SK-N-SH treated with all-trans-retinoic acid at 6 μM for 48 hours (cell line): ENCODE measurements around the gene PLA2G2F.

Experiments used
- CREB5 ChIP-seq: fragments of 250-450 bp; sonication (Bioruptor Pico); IDR thresholded peaks from 2 replicates; pipeline ENCODE4 v1.5.1; 2020; ENCODE audit warnings: low read depth, mild to moderate bottlenecking, moderate library complexity
- GLIS3 ChIP-seq: fragments of 250-450 bp; sonication (Bioruptor Pico); IDR thresholded peaks from 2 replicates; pipeline ENCODE4 v1.5.0; 2020; ENCODE audit warnings: mild to moderate bottlenecking, moderate library complexity
- PATZ1 ChIP-seq: fragments of 250-450 bp; sonication (Bioruptor Pico); IDR thresholded peaks from 2 replicates; pipeline ENCODE4 v1.8.0; 2020; ENCODE audit warnings: mild to moderate bottlenecking, moderate library complexity, borderline replicate concordance
- RARB ChIP-seq: fragments of 250-450 bp; sonication (Bioruptor Pico); IDR thresholded peaks from 2 replicates; pipeline ENCODE4 v1.8.0; 2021; ENCODE audit warnings: mild to moderate bottlenecking, moderate library complexity
- SNAI2 ChIP-seq: fragments of 250-450 bp; sonication (Bioruptor Pico); IDR thresholded peaks from 2 replicates; pipeline ENCODE4 v1.5.0; 2020; ENCODE audit warnings: mild to moderate bottlenecking, moderate library complexity
- TCF4 ChIP-seq: fragments of 250-450 bp; sonication (Bioruptor Pico); IDR thresholded peaks from 2 replicates; pipeline ENCODE4 v1.8.0; 2021; ENCODE audit warnings: mild to moderate bottlenecking, moderate library complexity, borderline replicate concordance
- ZC3H10 ChIP-seq: fragments of 250-450 bp; sonication (Bioruptor Pico); IDR thresholded peaks from 2 replicates; pipeline ENCODE4 v1.5.1; 2021; ENCODE audit warnings: mild to moderate bottlenecking, moderate library complexity
- ZFP3 ChIP-seq: fragments of 250-450 bp; sonication (Bioruptor Pico); IDR thresholded peaks from 2 replicates; pipeline ENCODE4 v1.5.0; 2020; ENCODE audit warnings: mild to moderate bottlenecking, moderate library complexity
- ZFP30 ChIP-seq: fragments of 450-650 bp; formaldehyde crosslinking; IDR thresholded peaks from 2 replicates; pipeline ENCODE4 v1.5.0; 2022; ENCODE audit warnings: mild to moderate bottlenecking, moderate library complexity
- ZNF565 ChIP-seq: fragments of 450-650 bp; formaldehyde crosslinking; conservative IDR thresholded peaks from 2 replicates; pipeline ENCODE4 v1.5.0; 2020; ENCODE audit warnings: low read depth, mild to moderate bottlenecking, moderate library complexity

GRCh38 chr1:20184481-20184900 is 45.4 kb downstream of the PLA2G2F start:
- no peak for TF ChIP-seq CREB5
- no peak for TF ChIP-seq ZC3H10 (CRISPR knock-in tag)
- no peak for TF ChIP-seq ZNF565 (CRISPR knock-in tag)
- no peak for TF ChIP-seq ZFP3
- TF ChIP-seq ZFP30 (CRISPR knock-in tag), result no peak
- no peak for TF ChIP-seq RARB (CRISPR knock-in tag)
- no peak for TF ChIP-seq SNAI2
- TF ChIP-seq PATZ1, result no peak
- TF ChIP-seq GLIS3 (CRISPR knock-in tag), result no peak
- TF ChIP-seq TCF4 (CRISPR knock-in tag), result no peak
